ENCODE data around the gene NLRP9.

The NLRP9 gene

GRCh38 chr19:55663846-55664536 is 74.2 kb downstream of the NLRP9 start:
- H3K4me3 ChIP-seq (ENCODE audit: low read length): no peak overlapping the region
- peaks cover 58% of the 10 kb centered on the region for H3K36me3 ChIP-seq (ENCODE audit: control insufficient read depth, insufficient read depth, low read length)
- no peaks in the 10 kb centered on the region for H3K4me1 ChIP-seq (ENCODE audit: control insufficient read depth, insufficient read depth, low read length)
- no peak overlapping the region for H3K27ac ChIP-seq (ENCODE audit: low read depth, low read length)
- H3K27me3 ChIP-seq (ENCODE audit: control insufficient read depth, insufficient read depth, low read length): no peaks in the 10 kb centered on the region
- no peak overlapping the region for H3K9ac ChIP-seq (ENCODE audit: low read length)

DNA sequence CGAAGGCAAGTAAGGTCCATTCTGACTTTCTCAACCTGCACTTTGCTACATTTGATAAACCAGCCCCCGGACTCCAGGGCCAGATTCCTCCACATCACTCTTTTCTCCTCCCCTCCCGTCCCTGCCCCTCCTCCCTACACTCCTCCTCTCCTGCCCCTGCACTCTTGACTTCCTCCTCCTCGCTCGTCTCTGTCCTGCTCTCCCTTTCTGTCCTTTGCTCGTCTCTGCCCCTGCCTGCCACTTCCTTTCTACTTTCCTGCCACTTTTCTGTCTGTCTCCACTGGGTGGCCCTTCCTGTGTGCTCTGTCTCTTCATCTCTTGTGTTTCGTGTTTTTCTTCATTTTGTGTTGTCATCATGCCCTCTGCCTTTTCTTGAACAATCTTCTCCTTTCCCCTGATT is 76.4 kb downstream of the NLRP9 start:
- Histone ChIP-seq H3K27ac (ENCODE audit: low read depth, low read length) (no peak overlapping the region), H3K4me3 (ENCODE audit: low read length) (no peak overlapping the region), H3K36me3 (ENCODE audit: control insufficient read depth, insufficient read depth, low read length) (peaks cover 46% of the 10 kb centered on the region), H3K4me1 (ENCODE audit: control insufficient read depth, insufficient read depth, low read length) (peaks cover 9% of the 10 kb centered on the region), H3K27me3 (ENCODE audit: control insufficient read depth, insufficient read depth, low read length) (no peaks in the 10 kb centered on the region), H3K9ac (ENCODE audit: low read length) (no peak overlapping the region)

DNA sequence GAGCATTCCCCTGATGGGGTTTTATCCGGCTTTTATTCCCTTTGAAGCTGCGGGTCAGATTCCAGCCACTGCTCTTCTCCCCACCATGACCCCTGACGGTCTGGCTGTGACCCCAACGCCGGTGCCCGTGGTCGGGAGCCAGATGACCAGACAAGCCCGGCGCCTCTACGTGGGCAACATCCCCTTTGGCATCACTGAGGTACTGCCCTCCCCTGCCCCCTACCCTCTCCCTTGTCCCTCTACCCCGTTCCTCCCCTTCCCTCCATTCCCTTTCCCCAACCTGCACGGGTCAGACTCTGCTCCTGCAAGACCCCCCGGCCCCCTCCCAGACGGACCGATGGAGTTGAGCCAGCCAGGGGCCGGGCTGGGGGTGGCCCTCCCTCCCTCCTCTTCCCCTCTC is 77.2 kb downstream of the NLRP9 start:
- H3K27me3 ChIP-seq (ENCODE audit: control insufficient read depth, insufficient read depth, low read length): no peaks in the 10 kb centered on the region
- no peak overlapping the region for H3K9ac ChIP-seq (ENCODE audit: low read length)
- H3K4me1 ChIP-seq (ENCODE audit: control insufficient read depth, insufficient read depth, low read length): peaks cover 17% of the 10 kb centered on the region
- H3K4me3 ChIP-seq (ENCODE audit: low read length): no peak overlapping the region
- H3K36me3 ChIP-seq (ENCODE audit: control insufficient read depth, insufficient read depth, low read length): peaks cover 44% of the 10 kb centered on the region
- H3K27ac ChIP-seq (ENCODE audit: low read depth, low read length): no peak overlapping the region

DNA sequence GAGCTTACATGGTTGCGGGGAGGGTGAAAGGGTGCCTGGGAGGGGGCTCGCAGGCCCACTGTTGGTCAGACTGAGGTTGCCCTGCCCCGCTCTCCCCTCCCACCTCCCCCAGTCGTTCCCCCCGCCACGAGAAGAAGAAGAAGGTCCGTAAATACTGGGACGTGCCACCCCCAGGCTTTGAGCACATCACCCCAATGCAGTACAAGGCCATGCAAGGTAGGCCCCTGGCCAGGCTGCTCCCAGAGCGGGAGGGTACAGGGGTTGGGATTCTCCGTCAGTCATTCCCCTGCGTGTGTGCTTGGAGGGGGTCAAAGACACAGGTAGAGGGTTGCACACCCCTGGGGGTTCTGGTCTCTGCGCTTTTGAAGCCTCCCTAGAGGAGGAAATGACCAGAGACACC is 77.8 kb downstream of the NLRP9 start:
- H3K4me1 ChIP-seq (ENCODE audit: control insufficient read depth, insufficient read depth, low read length): peaks cover 21% of the 10 kb centered on the region
- no peak overlapping the region for H3K4me3 ChIP-seq (ENCODE audit: low read length)
- H3K36me3 ChIP-seq (ENCODE audit: control insufficient read depth, insufficient read depth, low read length): peaks cover 42% of the 10 kb centered on the region
- no peak overlapping the region for H3K27ac ChIP-seq (ENCODE audit: low read depth, low read length)
- no peak overlapping the region for H3K9ac ChIP-seq (ENCODE audit: low read length)
- H3K27me3 ChIP-seq (ENCODE audit: control insufficient read depth, insufficient read depth, low read length): no peaks in the 10 kb centered on the region

GRCh38 chr19:55659822-55660221 is 78.4 kb downstream of the NLRP9 start:
- H3K36me3 ChIP-seq (ENCODE audit: control insufficient read depth, insufficient read depth, low read length): peaks cover 39% of the 10 kb centered on the region
- peaks cover 21% of the 10 kb centered on the region for H3K4me1 ChIP-seq (ENCODE audit: control insufficient read depth, insufficient read depth, low read length)
- H3K27ac ChIP-seq (ENCODE audit: low read depth, low read length): no peak overlapping the region
- H3K4me3 ChIP-seq (ENCODE audit: low read length): no peak overlapping the region
- H3K9ac ChIP-seq (ENCODE audit: low read length): no peak overlapping the region
- no peaks in the 10 kb centered on the region for H3K27me3 ChIP-seq (ENCODE audit: control insufficient read depth, insufficient read depth, low read length)

DNA sequence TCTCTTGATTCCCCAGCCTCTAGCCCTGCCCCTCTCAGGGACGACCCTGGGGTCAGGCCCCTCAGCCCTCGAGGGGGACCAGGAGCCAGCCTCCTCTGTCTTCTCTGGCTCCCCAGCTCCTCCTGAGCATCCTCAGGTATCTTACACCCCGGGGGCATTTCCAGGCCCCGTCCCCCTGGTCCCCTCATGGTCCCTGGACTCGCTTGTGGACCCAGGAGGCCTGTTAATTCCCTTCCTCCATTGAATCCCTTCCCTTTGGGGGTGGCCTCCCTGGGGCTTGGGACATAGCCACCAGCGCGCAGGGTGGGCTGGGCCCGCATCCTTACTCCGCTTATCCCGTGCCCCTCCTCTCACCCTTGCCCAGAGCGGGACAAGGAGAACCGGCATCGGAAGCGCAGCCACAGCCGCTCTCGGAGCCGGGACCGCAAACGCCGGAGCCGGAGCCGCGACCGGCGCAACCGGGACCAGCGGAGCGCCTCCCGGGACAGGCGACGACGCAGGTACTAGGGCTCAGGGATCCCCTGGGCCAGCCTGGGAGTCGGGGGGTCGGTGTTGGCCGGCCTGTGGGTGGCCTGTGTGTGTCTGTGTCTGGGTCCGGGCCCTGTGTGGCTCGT is 79.2 kb downstream of the NLRP9 start:
- Histone ChIP-seq H3K4me3 (ENCODE audit: low read length) (no peak overlapping the region), H3K27ac (ENCODE audit: low read depth, low read length) (no peak overlapping the region), H3K27me3 (ENCODE audit: control insufficient read depth, insufficient read depth, low read length) (no peaks in the 10 kb centered on the region), H3K9ac (ENCODE audit: low read length) (no peak overlapping the region), H3K36me3 (ENCODE audit: control insufficient read depth, insufficient read depth, low read length) (peaks cover 32% of the 10 kb centered on the region), H3K4me1 (ENCODE audit: control insufficient read depth, insufficient read depth, low read length) (peaks cover 21% of the 10 kb centered on the region)
